ENCODE data around the gene FILIP1L.

FILIP1L gene

DNA sequence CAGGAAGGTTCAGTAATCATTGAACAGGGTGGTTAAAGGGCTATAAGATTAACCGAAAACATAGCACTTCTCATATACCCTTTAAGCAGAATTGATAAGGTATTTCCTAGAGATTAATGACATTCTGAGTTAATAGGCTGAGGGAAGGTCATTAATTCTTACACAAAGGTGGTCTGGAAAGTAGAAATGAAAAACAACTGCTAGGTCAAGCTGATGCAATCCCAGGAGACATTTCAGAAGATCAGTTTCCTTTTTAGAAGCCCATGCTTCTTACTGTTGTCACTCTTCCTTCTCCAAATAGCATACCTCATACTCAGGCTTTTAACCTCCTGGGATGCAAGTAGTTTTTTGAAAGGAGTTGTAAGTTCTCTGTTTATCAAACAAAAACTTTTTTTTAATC is 8.8 kb downstream of the FILIP1L start:
- TF ChIP-seq, protein P1, sequence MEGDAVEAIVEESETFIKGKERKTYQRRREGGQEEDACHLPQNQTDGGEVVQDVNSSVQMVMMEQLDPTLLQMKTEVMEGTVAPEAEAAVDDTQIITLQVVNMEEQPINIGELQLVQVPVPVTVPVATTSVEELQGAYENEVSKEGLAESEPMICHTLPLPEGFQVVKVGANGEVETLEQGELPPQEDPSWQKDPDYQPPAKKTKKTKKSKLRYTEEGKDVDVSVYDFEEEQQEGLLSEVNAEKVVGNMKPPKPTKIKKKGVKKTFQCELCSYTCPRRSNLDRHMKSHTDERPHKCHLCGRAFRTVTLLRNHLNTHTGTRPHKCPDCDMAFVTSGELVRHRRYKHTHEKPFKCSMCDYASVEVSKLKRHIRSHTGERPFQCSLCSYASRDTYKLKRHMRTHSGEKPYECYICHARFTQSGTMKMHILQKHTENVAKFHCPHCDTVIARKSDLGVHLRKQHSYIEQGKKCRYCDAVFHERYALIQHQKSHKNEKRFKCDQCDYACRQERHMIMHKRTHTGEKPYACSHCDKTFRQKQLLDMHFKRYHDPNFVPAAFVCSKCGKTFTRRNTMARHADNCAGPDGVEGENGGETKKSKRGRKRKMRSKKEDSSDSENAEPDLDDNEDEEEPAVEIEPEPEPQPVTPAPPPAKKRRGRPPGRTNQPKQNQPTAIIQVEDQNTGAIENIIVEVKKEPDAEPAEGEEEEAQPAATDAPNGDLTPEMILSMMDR (conservative IDR thresholded peaks at IDR 0.05) = no peak

DNA sequence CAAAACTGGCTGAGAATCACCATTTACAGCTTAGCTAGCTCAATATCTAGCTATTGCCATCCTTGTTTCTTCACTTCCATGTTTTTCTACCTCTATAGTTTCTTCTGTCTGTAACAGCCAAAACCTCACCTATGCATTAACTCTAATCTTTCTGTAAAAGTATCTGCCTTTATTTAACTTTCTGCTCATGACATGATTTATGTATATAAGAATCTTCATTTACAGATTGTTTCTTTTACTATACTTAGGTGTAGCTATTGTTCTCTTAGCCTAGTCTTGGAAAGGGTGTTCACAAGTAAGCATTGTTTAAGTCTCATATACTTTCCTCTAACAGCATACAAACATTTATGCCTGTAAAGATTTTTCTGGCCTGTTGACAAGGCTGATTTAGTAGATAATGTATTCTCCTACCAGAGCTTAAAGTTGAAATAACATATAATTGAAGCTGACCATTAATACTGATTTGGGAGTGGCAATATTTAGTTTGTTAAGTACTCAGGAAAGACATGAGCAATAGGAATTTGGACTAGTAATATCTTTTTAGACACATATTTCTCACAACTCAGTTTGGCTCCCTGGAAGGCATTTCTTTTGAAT is 9.4 kb downstream of the FILIP1L start:
- TF ChIP-seq, protein P1 (conservative IDR thresholded peaks at IDR 0.05) = no peak
- H3K27ac ChIP-seq = peak overlapping the region; percentile 62

More for the DNA sequence above, 8.8 kb downstream of the FILIP1L start:
- peak overlapping the region; percentile 62 for H3K27ac ChIP-seq

DNA sequence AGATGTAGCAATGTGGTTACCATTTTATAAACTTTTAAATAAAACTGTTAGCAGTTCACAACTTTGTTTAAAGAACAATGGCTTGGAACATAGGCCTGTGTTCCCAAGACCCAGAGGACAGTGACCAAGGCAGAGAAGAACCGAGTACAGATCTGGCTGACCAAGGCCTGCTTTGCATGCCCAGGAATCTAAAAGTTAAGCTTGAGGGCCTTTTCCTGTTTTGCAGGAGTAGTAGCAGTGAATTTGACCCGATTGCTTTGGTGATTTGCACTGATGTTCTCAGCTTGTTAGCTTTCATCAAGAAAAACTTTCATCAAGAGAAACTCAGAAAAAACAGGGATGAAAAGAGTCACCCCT is 9.9 kb downstream of the FILIP1L start:
- H3K27ac ChIP-seq = peak overlapping the region; percentile 62
- TF ChIP-seq, protein P1 (conservative IDR thresholded peaks at IDR 0.05) = no peak

DNA sequence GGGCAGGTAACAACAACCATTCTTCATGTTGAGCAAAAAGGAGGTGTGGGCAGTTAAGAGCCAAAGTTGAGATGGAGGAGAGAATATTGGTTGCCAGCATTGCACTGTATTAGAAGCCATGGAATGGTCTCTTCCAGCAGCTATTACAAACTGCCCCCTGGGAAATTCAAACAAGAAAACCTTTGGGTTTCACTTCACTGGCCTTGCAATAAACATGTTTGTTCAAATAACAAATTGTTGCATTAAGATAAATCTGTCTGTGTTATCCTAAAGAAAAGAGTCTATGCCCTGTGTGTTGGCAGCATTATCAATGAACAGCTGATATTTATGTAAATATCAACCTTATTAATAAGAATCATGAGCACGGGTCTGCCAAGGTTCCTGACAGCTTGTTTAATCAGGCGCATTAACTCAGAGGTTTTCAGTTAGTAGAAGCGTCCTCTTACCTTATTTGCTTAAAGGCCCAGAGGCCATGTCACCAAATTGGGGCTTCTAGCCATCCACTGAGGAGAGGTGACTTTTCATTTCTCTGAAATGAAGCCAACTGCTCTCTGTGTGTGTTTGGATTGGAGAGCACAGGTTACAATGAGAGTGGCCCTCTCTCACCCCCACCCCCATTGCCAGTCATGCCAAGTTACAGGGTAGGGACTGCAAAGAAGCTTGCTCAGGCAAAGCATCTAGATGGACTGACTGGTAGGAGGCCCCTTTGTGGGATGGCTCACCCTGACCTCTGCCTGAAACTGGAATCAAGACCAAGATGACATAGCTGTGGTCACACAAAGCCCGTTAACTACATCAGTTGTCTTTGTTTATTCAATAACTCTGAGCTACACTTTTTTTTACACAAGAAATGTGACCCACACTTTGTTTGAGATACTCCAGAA is 10.5 kb downstream of the FILIP1L start:
- TF ChIP-seq, protein P1 (conservative IDR thresholded peaks at IDR 0.05) = no peak
- peak overlapping the region; percentile 62 for H3K27ac ChIP-seq

DNA sequence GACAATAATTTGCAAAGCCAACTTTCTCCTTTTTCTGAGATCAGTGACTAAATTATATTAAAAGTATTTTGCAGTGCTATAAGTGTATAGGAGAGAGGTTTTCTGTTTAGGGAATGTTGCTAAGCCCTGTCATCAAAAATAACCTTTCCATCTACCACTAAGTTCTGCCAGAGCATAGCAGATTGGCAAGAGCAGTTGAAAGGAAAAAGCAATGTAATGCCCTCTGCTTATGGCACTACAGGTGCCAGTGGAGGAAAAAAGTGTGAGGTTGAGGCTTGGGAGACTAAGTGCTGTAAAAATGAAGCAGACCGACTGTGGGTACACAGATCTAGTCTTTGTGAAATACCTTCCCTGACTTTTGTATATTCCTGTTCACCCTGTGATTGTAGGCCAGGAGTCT is 11.5 kb downstream of the FILIP1L start:
- H3K27ac ChIP-seq = peak overlapping the region; percentile 62
- TF ChIP-seq, protein P1 (conservative IDR thresholded peaks at IDR 0.05) = no peak

DNA sequence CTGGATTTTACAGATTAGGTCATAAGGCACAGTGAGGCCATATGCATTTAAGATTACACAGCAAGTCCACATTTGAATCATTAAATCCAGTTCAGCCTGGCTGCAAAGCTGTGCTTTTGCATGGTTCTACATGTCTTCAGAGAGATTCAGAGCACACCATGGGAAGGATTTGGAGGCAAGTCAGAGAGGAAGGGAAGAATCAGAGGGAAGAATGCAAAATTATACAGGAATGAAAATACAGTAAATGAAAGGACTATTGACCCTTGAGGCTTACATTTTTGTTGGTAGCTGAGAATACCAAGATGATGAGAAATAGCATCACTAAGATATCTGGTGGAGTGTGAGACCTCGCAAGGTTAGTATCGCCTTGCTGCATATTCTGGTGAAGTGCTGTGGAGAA is 13.9 kb downstream of the FILIP1L start:
- TF ChIP-seq, protein P1 (conservative IDR thresholded peaks at IDR 0.05) = no peak
- peak overlapping the region; percentile 68; the same call in 1 of the 2 replicates for H3K27ac ChIP-seq

DNA sequence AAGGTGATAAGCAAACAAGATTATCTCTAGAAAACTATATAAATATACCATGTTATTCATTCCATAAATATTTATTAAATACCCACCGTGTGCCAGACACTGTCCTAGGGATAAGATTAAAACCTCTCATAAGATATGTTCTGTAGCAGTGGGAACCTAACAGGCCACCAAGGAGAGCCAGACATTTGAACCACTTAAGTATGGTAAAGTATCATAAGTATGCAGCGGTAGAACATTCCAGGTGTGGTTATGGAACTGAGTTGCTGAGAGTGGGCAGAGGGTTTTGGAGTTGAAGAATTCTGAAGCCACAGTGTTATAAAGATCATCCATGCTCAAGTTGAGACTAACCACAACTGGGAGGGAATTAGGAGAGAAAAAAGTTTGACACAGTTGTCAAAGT is 14.7 kb downstream of the FILIP1L start:
- TF ChIP-seq, protein P1 (conservative IDR thresholded peaks at IDR 0.05) = no peak

More for the DNA sequence above, 14.7 kb downstream of the FILIP1L start:
- peak overlapping the region; percentile 68 for H3K27ac ChIP-seq

Measured in VCaP (cell line).